ENCODE measurements around the gene SRSF1. TPM values are rescaled to one million over a fixed set of nuclear protein-coding genes. Genes with fewer than 3 reads are reported as not detected.

Gene SRSF1
- total RNA-seq, 4 donors from 2014 or later = 181 to 274 (median 182) TPM

- DNase-seq (ENCODE audit: low spot score) (no peak), ATAC-seq (ENCODE audit: low FRiP score) (no peak)
- TF ChIP-seq CTCF (IDR thresholded peaks at IDR 0.05) = no peak
These were observed 4.1 kb downstream of the SRSF1 start for GRCh38 chr17:58002973-58003372.

DNA sequence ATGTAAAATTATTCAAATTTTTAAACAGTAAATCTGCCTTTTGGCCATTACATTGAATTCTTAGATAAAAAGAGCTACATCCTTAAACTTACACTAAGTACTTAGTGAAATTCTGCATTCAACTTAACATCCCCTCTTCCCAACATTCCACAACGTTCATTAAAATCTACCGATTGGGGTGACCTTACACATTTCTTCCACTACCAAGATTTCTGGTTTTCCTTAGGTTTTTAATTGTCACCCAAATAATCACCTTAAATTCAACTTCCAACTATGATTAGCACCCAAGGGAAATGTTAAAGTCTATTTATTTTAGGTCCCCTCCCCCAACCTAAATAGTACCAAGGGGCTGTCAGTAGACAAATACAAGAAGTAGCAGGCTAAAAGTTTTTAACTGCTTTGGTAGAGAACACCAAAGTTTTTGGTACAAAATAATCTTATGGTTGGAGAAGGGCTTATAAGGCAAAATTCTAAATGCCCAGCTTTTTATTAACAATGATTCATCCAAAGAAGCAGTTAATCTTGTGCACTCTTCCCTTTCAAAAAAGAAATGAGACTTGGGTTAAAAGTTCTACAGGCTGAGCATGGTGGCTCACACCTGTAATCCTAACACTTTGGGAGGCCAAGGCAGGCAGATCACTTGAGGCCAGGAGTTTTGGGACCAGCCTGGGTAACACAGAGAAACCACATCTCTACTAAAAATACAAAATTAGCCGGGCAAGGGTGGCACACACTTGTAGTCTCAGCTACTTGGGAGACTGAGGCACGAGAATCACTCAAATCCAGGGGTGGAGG is 4.7 kb downstream of the SRSF1 start:
- DNase-seq (ENCODE audit: low spot score) = no peak
- no peak for ATAC-seq (ENCODE audit: low FRiP score)
- TF ChIP-seq CTCF (IDR thresholded peaks at IDR 0.05) = no peak

- ATAC-seq (ENCODE audit: low FRiP score) (no peak), DNase-seq (ENCODE audit: low spot score) (no peak)
- TF ChIP-seq CTCF (IDR thresholded peaks at IDR 0.05) = no peak
These were observed 5.5 kb downstream of the SRSF1 start for GRCh38 chr17:58001461-58002124.

DNA sequence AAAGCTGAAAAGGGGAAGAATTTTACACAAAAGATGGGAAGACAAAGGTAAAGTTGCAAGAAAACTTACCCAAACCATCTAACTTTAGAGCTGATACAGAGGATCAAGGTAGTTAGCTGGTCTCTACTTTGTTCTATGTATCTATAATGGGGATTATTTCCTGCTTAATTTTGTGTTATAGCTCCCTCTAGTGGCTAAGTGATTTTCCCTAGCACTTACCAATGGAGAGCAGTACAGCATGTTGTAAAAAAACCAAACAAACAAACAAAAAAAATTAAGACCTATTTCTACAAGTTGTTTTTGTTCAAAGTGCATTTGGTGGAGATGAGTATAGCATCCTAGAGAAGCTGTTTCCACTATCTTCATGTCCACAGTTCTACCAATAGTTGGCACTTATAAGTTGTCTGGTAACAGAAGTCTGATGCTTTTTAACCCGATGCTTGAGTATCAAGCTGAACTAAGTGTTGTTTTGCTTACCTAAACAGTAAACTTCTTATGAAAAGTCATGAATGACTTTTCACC is 7.5 kb downstream of the SRSF1 start:
- ATAC-seq (ENCODE audit: low FRiP score) (peak; percentile 44), DNase-seq (ENCODE audit: low spot score) (no peak)
- TF ChIP-seq CTCF (IDR thresholded peaks at IDR 0.05) = peak in 1 of 3 donors; percentile 32

- no peak for TF ChIP-seq CTCF (IDR thresholded peaks at IDR 0.05)
- DNase-seq (ENCODE audit: low spot score) = no peak
- ATAC-seq (ENCODE audit: low FRiP score) = no peak
These were observed 8.0 kb downstream of the SRSF1 start for GRCh38 chr17:57999010-57999495.

- no peak for ATAC-seq (ENCODE audit: low FRiP score)
- TF ChIP-seq CTCF (IDR thresholded peaks at IDR 0.05) = no peak
- DNase-seq (ENCODE audit: low spot score) = no peak
These were observed 9.8 kb downstream of the SRSF1 start for GRCh38 chr17:57997085-57997809.
